ENCODE data around the gene KIFAP3.
"Not testable (repeated sequence)": the region's sequence is repeated elsewhere in the genome, so short reads cannot be mapped to it uniquely, and the experiment has no call there.

KIFAP3 gene

GRCh38 chr1:169892176-169892926 lies 182.1 kb downstream of the KIFAP3 start:
- DNase-seq = no peak

GRCh38 chr1:169891539-169891885 lies 183.0 kb downstream of the KIFAP3 start:
- no peak for DNase-seq

- DNase-seq = no peak
Observed at GRCh38 chr1:169890761-169891538, 183.5 kb downstream of the KIFAP3 start.

GRCh38 chr1:169889871-169890270 lies 184.6 kb downstream of the KIFAP3 start:
- no peak for DNase-seq

- no peak for DNase-seq
Observed at GRCh38 chr1:169886931-169887330, 187.6 kb downstream of the KIFAP3 start.

- no peak for DNase-seq
Observed at GRCh38 chr1:169886422-169886821, 188.1 kb downstream of the KIFAP3 start.

- no peak for DNase-seq
Observed at GRCh38 chr1:169885207-169885606, 189.3 kb downstream of the KIFAP3 start.

- no peak for DNase-seq
Observed at GRCh38 chr1:169884634-169885033, 189.9 kb downstream of the KIFAP3 start.

GRCh38 chr1:169882039-169882511 lies 192.4 kb downstream of the KIFAP3 start:
- no peak for DNase-seq

GRCh38 chr1:169879034-169879840 lies 195.3 kb downstream of the KIFAP3 start:
- DNase-seq = no peak

GRCh38 chr1:169878498-169878897 lies 196.0 kb downstream of the KIFAP3 start:
- DNase-seq = no peak

GRCh38 chr1:169877800-169878491 lies 196.5 kb downstream of the KIFAP3 start:
- DNase-seq = no peak

GRCh38 chr1:169874229-169874628 lies 200.3 kb downstream of the KIFAP3 start:
- DNase-seq = no peak

- no peak for DNase-seq
Observed at GRCh38 chr1:169873582-169874199, 200.8 kb downstream of the KIFAP3 start.

- no peak for DNase-seq
Observed at GRCh38 chr1:169872906-169873305, 201.6 kb downstream of the KIFAP3 start.

GRCh38 chr1:169871988-169872387 lies 202.5 kb downstream of the KIFAP3 start:
- DNase-seq = not testable (repeated sequence)

Data from anterior cingulate cortex (tissue), 58 donors.